Fibroblast of lung (primary cell): ENCODE measurements around the gene FRMD4A. TPM values are rescaled to one million over a fixed set of nuclear protein-coding genes. Genes with fewer than 3 reads are reported as not detected.

ENCODE experiments used
- DNase-seq, 2 donors: peaks; one replicate each; pipeline versions ENCODE4 v3.0.0 to v3.0.0-alpha.2; 2010; ENCODE audit warnings: low read depth in 2 of 2
- H2AFZ ChIP-seq: 2 replicates; pipeline ENCODE4 v1.5.1; 2012; ENCODE audit warnings: low read length, control low read depth, inconsistent platforms
- H3K27ac ChIP-seq: 2 replicates; pipeline ENCODE4 v1.5.1; 2011; ENCODE audit warnings: low read length, control low read depth; ENCODE audit not compliant: insufficient read depth
- H3K27me3 ChIP-seq: 2 replicates; pipeline ENCODE4 v1.5.1; 2011; ENCODE audit warnings: mild to moderate bottlenecking, low read length; ENCODE audit not compliant: control insufficient read depth, insufficient read depth
- H3K36me3 ChIP-seq: 2 replicates; pipeline ENCODE4 v1.5.1; 2011; ENCODE audit warnings: low read length; ENCODE audit not compliant: control insufficient read depth, insufficient read depth
- H3K4me1 ChIP-seq: 2 replicates; pipeline ENCODE4 v1.5.1; 2011; ENCODE audit warnings: low read length; ENCODE audit not compliant: control insufficient read depth, insufficient read depth; ENCODE audit errors: extremely low read depth
- H3K4me2 ChIP-seq: 2 replicates; pipeline ENCODE4 v1.5.1; 2011; ENCODE audit warnings: low read length, control low read depth; ENCODE audit not compliant: insufficient read depth; ENCODE audit errors: extremely low read depth
- H3K4me3 ChIP-seq, 4 experiments: fragments of 200-600 bp in 1 of 4; sonication (generic) in 1 of 4; replicated peaks in 1 of 4; 2 replicates each; pipeline ENCODE4 v1.5.1; 2011 to 2016; ENCODE audit warnings: low read length in 4 of 4, low read depth in 3 of 4, mild to moderate bottlenecking in 3 of 4, control low read depth in 2 of 4, inconsistent platforms in 1 of 4, mixed read lengths in 1 of 4; ENCODE audit not compliant: insufficient read depth in 1 of 4; ENCODE audit errors: control extremely low read depth in 1 of 4
- H3K79me2 ChIP-seq: 2 replicates; pipeline ENCODE4 v1.5.1; 2012; ENCODE audit warnings: mild to moderate bottlenecking, low read length, inconsistent platforms; ENCODE audit not compliant: control insufficient read depth, insufficient read depth
- H3K9ac ChIP-seq: 2 replicates; pipeline ENCODE4 v1.5.1; 2011; ENCODE audit warnings: mild to moderate bottlenecking, low read length, control low read depth; ENCODE audit not compliant: insufficient read depth
- H3K9me3 ChIP-seq: 2 replicates; pipeline ENCODE4 v1.5.1; 2012; ENCODE audit warnings: low read depth, low read length; ENCODE audit not compliant: control insufficient read depth, insufficient read depth
- H4K20me1 ChIP-seq: 2 replicates; pipeline ENCODE4 v1.5.1; 2011; ENCODE audit warnings: low read length; ENCODE audit not compliant: control insufficient read depth, insufficient read depth; ENCODE audit errors: extremely low read depth
- CTCF ChIP-seq, 2 donors: IDR thresholded peaks in 1 of 2; conservative IDR thresholded peaks in 1 of 2; 1 replicate in 1 of 2; 2 replicates in 1 of 2; pipeline ENCODE4 v1.5.1; 2011 to 2012; ENCODE audit warnings: low read length in 2 of 2, control low read depth in 1 of 2, inconsistent platforms in 1 of 2, low read depth in 1 of 2, mild to moderate bottlenecking in 1 of 2
- EZH2 ChIP-seq: IDR thresholded peaks from 2 replicates; pipeline ENCODE4 v1.5.1; 2012; ENCODE audit warnings: low read length, control low read depth, mild to moderate bottlenecking; ENCODE audit errors: missing control alignments
- polyA plus RNA-seq, 2 donors: library from polyadenylated mRNA; depleted of rRNA in 1 of 2; stranded (reverse) in 1 of 2; unstranded in 1 of 2; fragments of >200 nt; gene quantifications; 2 replicates each; pipeline ENCODE4 v1.2.1, GENCODE V29; 2011 to 2012; ENCODE audit warnings: missing spikeins in 1 of 2
- total RNA-seq: library from RNA; depleted of rRNA; stranded (reverse); fragments of >200 nt; gene quantifications from 2 replicates; pipeline ENCODE4 v1.2.1, GENCODE V29; 2014

The FRMD4A gene
- total and polyA plus RNA-seq, 2 donors (not counting 1 experiment from before 2014, with no cell fraction given): 26.9 to 63.6 TPM

DNA sequence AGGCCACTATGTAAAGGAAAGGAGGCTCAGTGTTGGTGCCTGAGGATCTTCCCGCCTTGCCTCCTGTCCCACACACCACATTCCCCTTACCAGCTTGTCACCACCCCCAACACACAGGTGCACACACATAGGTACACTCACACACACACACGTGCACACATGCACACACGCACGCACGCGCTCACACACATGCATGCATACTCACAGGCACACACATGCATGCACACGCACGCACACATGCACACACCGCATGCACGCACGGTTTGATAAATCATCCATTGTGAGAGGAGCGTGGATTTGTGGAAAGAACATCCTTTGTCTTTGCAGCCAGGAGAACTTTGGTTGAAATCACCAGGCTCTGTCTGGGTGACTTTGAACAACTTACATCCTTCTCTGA lies 359.8 kb downstream of the FRMD4A start:
- TF ChIP-seq EZH2 (no peak), CTCF (conservative IDR thresholded peaks at IDR 0.05 in 1 of 2, IDR thresholded peaks at IDR 0.05 in 1 of 2; ENCODE audit: low read depth in 1 of 2, low read length in 2 of 2) (no peak)

GRCh38 chr10:13970236-13970956 lies 360.3 kb downstream of the FRMD4A start:
- Histone ChIP-seq H3K27me3 (no peaks in the 10 kb centered on the region), H3K79me2 (no peaks in the 10 kb centered on the region), H3K27ac (no peak overlapping the region), H3K4me2 (no peak overlapping the region), H3K9me3 (no peaks in the 10 kb centered on the region), H4K20me1 (no peaks in the 10 kb centered on the region), H3K36me3 (no peaks in the 10 kb centered on the region), H2AFZ (no peak overlapping the region), H3K4me3 (no peak overlapping the region), H3K9ac (no peak overlapping the region), H3K4me1 (peaks cover 19% of the 10 kb centered on the region)
- TF ChIP-seq EZH2: no peak
- TF ChIP-seq CTCF (conservative IDR thresholded peaks at IDR 0.05 in 1 of 2, IDR thresholded peaks at IDR 0.05 in 1 of 2; ENCODE audit: low read depth in 1 of 2, low read length in 2 of 2): no peak
- no peak for DNase-seq

More for the DNA sequence above, 359.8 kb downstream of the FRMD4A start:
- H3K4me3 ChIP-seq: no peak overlapping the region
- H2AFZ ChIP-seq: no peak overlapping the region
- no peaks in the 10 kb centered on the region for H3K36me3 ChIP-seq
- no peak overlapping the region for H3K4me2 ChIP-seq
- DNase-seq: no peak
- no peaks in the 10 kb centered on the region for H3K9me3 ChIP-seq
- H3K79me2 ChIP-seq: no peaks in the 10 kb centered on the region
- H4K20me1 ChIP-seq: no peaks in the 10 kb centered on the region
- no peaks in the 10 kb centered on the region for H3K27me3 ChIP-seq
- H3K9ac ChIP-seq: no peak overlapping the region
- H3K27ac ChIP-seq: no peak overlapping the region
- peaks cover 19% of the 10 kb centered on the region for H3K4me1 ChIP-seq

DNA sequence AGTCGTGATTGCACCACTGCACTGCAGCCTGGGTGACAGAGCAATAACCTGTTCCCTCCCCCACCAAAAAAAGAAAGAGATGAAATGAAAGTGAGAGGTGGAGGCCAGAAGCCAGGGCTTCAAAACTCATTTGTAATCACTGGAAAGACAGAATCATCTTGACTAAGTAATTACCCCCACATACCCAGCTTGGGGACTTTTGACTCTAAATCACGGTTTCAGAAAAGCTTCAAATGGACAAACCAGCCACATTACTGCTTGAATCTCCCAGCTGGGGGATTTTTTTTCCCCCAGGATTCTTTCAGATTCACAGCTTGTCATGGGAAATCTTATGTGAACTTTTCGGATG lies 361.0 kb downstream of the FRMD4A start:
- no peak overlapping the region for H3K9ac ChIP-seq
- H3K27me3 ChIP-seq: no peaks in the 10 kb centered on the region

More for the DNA sequence above, 361.0 kb downstream of the FRMD4A start:
- H3K4me3 ChIP-seq: no peak overlapping the region
- DNase-seq: no peak
- no peak overlapping the region for H2AFZ ChIP-seq
- TF ChIP-seq CTCF (conservative IDR thresholded peaks at IDR 0.05 in 1 of 2, IDR thresholded peaks at IDR 0.05 in 1 of 2; ENCODE audit: low read depth in 1 of 2, low read length in 2 of 2): no peak
- no peak for TF ChIP-seq EZH2
- no peaks in the 10 kb centered on the region for H3K36me3 ChIP-seq
- no peak overlapping the region for H3K4me2 ChIP-seq
- no peak overlapping the region for H3K27ac ChIP-seq
- H3K9me3 ChIP-seq: no peaks in the 10 kb centered on the region
- H4K20me1 ChIP-seq: no peaks in the 10 kb centered on the region
- H3K4me1 ChIP-seq: peaks cover 19% of the 10 kb centered on the region
- H3K79me2 ChIP-seq: no peaks in the 10 kb centered on the region
